Measurements from ENCODE around the gene CACNA1H.

- TF ChIP-seq CTCF (IDR thresholded peaks at IDR 0.05; ENCODE audit: poor library complexity): no peak
- TF ChIP-seq EZH2phosphoT487 (IDR thresholded peaks at IDR 0.05; ENCODE audit: low read depth, severe bottlenecking, unreplicated experiment): no peak
- TF ChIP-seq EZH2 (IDR thresholded peaks at IDR 0.05; ENCODE audit: borderline replicate concordance): no peak
Measured at GRCh38 chr16:1169285-1170075, 16.6 kb downstream of the CACNA1H start.
